Measurements from ENCODE around the gene FAM89A.

Gene FAM89A

DNA sequence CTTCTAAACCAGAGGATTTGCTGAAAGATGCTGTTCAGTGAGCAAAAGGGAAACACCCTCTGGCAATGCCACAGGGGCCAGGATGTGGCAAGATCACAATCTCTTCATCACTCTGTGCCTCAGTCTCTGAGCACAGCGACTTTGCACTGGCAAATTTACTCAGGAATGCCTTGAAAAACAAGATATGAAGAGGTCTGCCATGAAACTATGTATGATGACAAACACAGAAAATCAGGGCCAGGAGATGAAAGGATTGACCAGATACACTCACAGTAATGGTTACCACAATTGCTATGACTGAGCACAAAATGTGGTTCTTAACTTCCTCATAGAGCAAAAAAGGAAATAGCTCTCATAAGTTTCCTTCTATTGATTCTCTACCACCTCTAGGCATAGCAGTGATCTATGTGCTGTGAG, 67.2 kb downstream of the FAM89A start:
- Histone ChIP-seq H3K27me3 (replicated peaks; ENCODE audit: control insufficient read depth, insufficient read depth, low read length, poor library complexity, severe bottlenecking) (no peaks in the 10 kb centered on the region), H3K36me3 (ENCODE audit: control insufficient read depth, insufficient read depth, low read length) (peaks cover 3% of the 10 kb centered on the region), H3K9me3 (ENCODE audit: control insufficient read depth, low read length) (no peaks in the 10 kb centered on the region), H3K4me1 (ENCODE audit: control insufficient read depth, insufficient read depth, low read length, poor library complexity, severe bottlenecking) (peaks cover 47% of the 10 kb centered on the region), H3K27ac (ENCODE audit: insufficient read depth, low read length, poor library complexity, severe bottlenecking) (peak overlapping the region; percentile 48), H3K4me3 (ENCODE audit: insufficient read depth, low read depth, low read length, poor library complexity, severe bottlenecking) (no peak overlapping the region)
- peak; percentile 48 to 67 (median 59) for DNase-seq

GRCh38 chr1:230971771-230972170, 68.3 kb downstream of the FAM89A start:
- Histone ChIP-seq H3K27ac (ENCODE audit: insufficient read depth, low read length, poor library complexity, severe bottlenecking) (no peak overlapping the region), H3K9me3 (ENCODE audit: control insufficient read depth, low read length) (no peaks in the 10 kb centered on the region), H3K4me1 (ENCODE audit: control insufficient read depth, insufficient read depth, low read length, poor library complexity, severe bottlenecking) (peaks cover 36% of the 10 kb centered on the region), H3K27me3 (replicated peaks; ENCODE audit: control insufficient read depth, insufficient read depth, low read length, poor library complexity, severe bottlenecking) (no peaks in the 10 kb centered on the region), H3K4me3 (ENCODE audit: insufficient read depth, low read depth, low read length, poor library complexity, severe bottlenecking) (no peak overlapping the region), H3K36me3 (ENCODE audit: control insufficient read depth, insufficient read depth, low read length) (peaks cover 3% of the 10 kb centered on the region)
- no peak for DNase-seq

DNA sequence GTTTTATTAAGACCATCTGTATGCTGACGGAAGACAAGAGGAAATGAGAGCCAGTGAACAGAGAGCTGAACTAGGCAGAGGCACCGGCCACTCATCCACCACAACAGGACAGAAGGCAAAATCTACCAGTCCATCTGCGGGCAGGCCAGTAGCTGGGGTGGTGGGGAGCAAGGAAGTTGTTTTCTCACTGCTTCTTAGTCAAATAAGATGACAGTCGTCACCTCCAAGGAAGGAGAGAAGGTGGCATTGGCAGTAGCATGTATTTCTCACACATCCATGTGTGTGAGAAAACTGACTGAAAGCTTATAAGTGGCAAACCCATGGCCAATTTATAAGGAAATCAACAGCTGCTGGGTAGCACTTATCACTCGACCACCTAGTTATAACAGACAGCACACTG, 69.6 kb downstream of the FAM89A start:
- H3K4me1 ChIP-seq (ENCODE audit: control insufficient read depth, insufficient read depth, low read length, poor library complexity, severe bottlenecking), result peaks cover 26% of the 10 kb centered on the region

More for the DNA sequence above, 69.6 kb downstream of the FAM89A start:
- Histone ChIP-seq H3K9me3 (ENCODE audit: control insufficient read depth, low read length) (no peaks in the 10 kb centered on the region), H3K36me3 (ENCODE audit: control insufficient read depth, insufficient read depth, low read length) (no peaks in the 10 kb centered on the region), H3K4me3 (ENCODE audit: insufficient read depth, low read depth, low read length, poor library complexity, severe bottlenecking) (no peak overlapping the region), H3K27ac (ENCODE audit: insufficient read depth, low read length, poor library complexity, severe bottlenecking) (no peak overlapping the region), H3K27me3 (replicated peaks; ENCODE audit: control insufficient read depth, insufficient read depth, low read length, poor library complexity, severe bottlenecking) (no peaks in the 10 kb centered on the region)
- DNase-seq, result no peak
